DND-41 (cell line): ENCODE results near the gene DCAF10.

Experiments
- ATAC-seq: fragments of 200-7000 bp; cut with Tn5 transposase; 3 replicates; pipeline ENCODE4 v1.9.1; 2021; ENCODE audit warnings: low read depth; ENCODE audit not compliant: insufficient read depth
- DNase-seq: peaks from one replicate; pipeline ENCODE4 v3.0.0-alpha.2; 2020
- H2AFZ ChIP-seq: 2 replicates; pipeline ENCODE4 v1.6.0; 2012; ENCODE audit warnings: low read depth, low read length
- H3K27ac ChIP-seq: 2 replicates; pipeline ENCODE4 v1.5.1; 2012; ENCODE audit warnings: low read length, inconsistent platforms
- H3K27me3 ChIP-seq: fragments of 200-600 bp; sonication (generic); 2 replicates; pipeline ENCODE4 v1.6.0; 2012; ENCODE audit warnings: low read length, mild to moderate bottlenecking, inconsistent platforms; ENCODE audit not compliant: insufficient read depth, poor library complexity
- H3K36me3 ChIP-seq: 2 replicates; pipeline ENCODE4 v1.5.1; 2012; ENCODE audit warnings: low read length, inconsistent platforms; ENCODE audit not compliant: insufficient read depth
- H3K4me1 ChIP-seq: 2 replicates; pipeline ENCODE4 v1.5.1; 2012; ENCODE audit warnings: mild to moderate bottlenecking, low read length; ENCODE audit not compliant: insufficient read depth
- H3K4me2 ChIP-seq: 2 replicates; pipeline ENCODE4 v1.6.0; 2012; ENCODE audit warnings: mild to moderate bottlenecking, moderate library complexity, low read length, inconsistent platforms; ENCODE audit not compliant: insufficient read depth
- H3K4me3 ChIP-seq, 2 experiments: fragments of 200-600 bp in 1 of 2; shearing (Covaris generic) in 1 of 2; 2 replicates each; pipeline ENCODE4 v1.5.1; 2012 to 2016; ENCODE audit warnings: inconsistent platforms in 2 of 2, low read length in 2 of 2, mild to moderate bottlenecking in 2 of 2, low read depth in 1 of 2, moderate library complexity in 1 of 2
- H3K79me2 ChIP-seq: 2 replicates; pipeline ENCODE4 v1.6.0; 2012; ENCODE audit warnings: low read length, inconsistent platforms; ENCODE audit not compliant: insufficient read depth
- H3K9ac ChIP-seq: 2 replicates; pipeline ENCODE4 v1.6.0; 2012; ENCODE audit warnings: low read depth, mild to moderate bottlenecking, inconsistent platforms, low read length, moderate library complexity
- H3K9me3 ChIP-seq: 2 replicates; pipeline ENCODE4 v1.5.1; 2012; ENCODE audit warnings: low read length, moderate library complexity, mild to moderate bottlenecking, inconsistent platforms; ENCODE audit not compliant: insufficient read depth, severe bottlenecking
- H4K20me1 ChIP-seq: 2 replicates; pipeline ENCODE4 v1.6.0; 2012; ENCODE audit warnings: low read length; ENCODE audit not compliant: insufficient read depth
- EZH2 ChIP-seq: IDR thresholded peaks from 3 replicates; pipeline ENCODE4 v1.6.1; 2012; ENCODE audit warnings: borderline replicate concordance, low read depth, mild to moderate bottlenecking, moderate library complexity, low read length, inconsistent platforms; ENCODE audit not compliant: severe bottlenecking
- TF ChIP-seq, protein P1 (sequence below): IDR thresholded peaks from 2 replicates; pipeline ENCODE4 v1.5.1; 2012; ENCODE audit warnings: borderline replicate concordance, low read length, moderate library complexity, mild to moderate bottlenecking; ENCODE audit not compliant: poor library complexity, severe bottlenecking; ENCODE audit errors: extremely low read depth

The DCAF10 gene

DNA sequence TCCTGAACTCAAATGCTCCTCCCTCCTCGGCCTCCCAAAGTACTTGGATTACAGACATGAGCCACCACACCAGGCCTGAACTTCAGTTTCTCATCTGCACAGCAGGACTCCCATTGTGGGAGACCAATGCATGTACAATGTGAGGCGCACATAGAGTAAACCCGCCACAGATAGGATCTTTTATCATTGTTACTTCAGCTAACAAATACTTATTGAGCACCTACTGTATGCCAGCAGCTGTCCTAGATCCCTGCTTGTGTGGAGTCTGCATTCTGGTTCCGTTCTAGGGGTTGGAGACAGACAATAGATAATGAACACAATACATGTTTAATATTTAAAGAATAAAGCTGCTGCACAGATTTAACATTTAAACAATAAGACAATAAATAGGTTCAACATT, 109.7 kb downstream of the DCAF10 start:
- no peaks in the 10 kb centered on the region for H3K9me3 ChIP-seq
- ATAC-seq: no peak
- TF ChIP-seq, protein P1, sequence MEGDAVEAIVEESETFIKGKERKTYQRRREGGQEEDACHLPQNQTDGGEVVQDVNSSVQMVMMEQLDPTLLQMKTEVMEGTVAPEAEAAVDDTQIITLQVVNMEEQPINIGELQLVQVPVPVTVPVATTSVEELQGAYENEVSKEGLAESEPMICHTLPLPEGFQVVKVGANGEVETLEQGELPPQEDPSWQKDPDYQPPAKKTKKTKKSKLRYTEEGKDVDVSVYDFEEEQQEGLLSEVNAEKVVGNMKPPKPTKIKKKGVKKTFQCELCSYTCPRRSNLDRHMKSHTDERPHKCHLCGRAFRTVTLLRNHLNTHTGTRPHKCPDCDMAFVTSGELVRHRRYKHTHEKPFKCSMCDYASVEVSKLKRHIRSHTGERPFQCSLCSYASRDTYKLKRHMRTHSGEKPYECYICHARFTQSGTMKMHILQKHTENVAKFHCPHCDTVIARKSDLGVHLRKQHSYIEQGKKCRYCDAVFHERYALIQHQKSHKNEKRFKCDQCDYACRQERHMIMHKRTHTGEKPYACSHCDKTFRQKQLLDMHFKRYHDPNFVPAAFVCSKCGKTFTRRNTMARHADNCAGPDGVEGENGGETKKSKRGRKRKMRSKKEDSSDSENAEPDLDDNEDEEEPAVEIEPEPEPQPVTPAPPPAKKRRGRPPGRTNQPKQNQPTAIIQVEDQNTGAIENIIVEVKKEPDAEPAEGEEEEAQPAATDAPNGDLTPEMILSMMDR: no peak
- no peak for TF ChIP-seq EZH2
- no peaks in the 10 kb centered on the region for H3K36me3 ChIP-seq
- DNase-seq: no peak
- H3K27me3 ChIP-seq: no peaks in the 10 kb centered on the region
- no peak overlapping the region for H2AFZ ChIP-seq
- H3K79me2 ChIP-seq: peaks cover under 1% of the 10 kb centered on the region; the same call in 1 of the 2 replicates
- no peak overlapping the region for H3K4me2 ChIP-seq
- no peak overlapping the region for H3K9ac ChIP-seq
- H4K20me1 ChIP-seq: no peaks in the 10 kb centered on the region
- H3K27ac ChIP-seq: no peak overlapping the region
- H3K4me1 ChIP-seq: peaks cover 2% of the 10 kb centered on the region
- H3K4me3 ChIP-seq: no peak overlapping the region

DNA sequence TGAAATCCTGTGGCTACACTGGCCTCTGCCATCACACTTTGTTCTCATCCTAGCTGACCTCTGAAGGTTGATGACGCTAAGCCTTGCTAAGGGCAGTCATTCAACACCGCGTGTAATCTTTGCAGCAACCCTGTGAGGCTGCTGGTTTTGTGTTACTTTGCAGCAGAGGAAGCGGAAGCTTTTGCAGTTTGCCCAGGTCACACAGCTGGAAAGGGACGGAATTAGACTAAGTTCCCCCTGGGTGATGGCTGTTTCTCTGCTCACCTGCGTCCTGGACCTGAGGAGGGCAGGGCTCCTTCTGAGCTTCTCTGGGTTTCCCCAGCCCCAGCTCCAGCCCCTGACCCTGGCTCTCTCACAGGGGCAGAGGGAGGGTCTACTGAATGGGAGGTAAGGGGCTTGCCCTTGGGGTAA, 110.7 kb downstream of the DCAF10 start:
- Histone ChIP-seq H3K27ac (no peak overlapping the region), H3K27me3 (no peaks in the 10 kb centered on the region), H3K9me3 (no peaks in the 10 kb centered on the region), H3K9ac (no peak overlapping the region), H3K4me2 (no peak overlapping the region), H3K4me3 (no peak overlapping the region), H2AFZ (no peak overlapping the region), H3K36me3 (no peaks in the 10 kb centered on the region), H3K79me2 (no peaks in the 10 kb centered on the region), H3K4me1 (no peaks in the 10 kb centered on the region), H4K20me1 (no peaks in the 10 kb centered on the region)
- DNase-seq (no peak), ATAC-seq (no peak)
- TF ChIP-seq EZH2: no peak
- TF ChIP-seq, protein P1: no peak

- DNase-seq (peak; percentile 78), ATAC-seq (peak; percentile 92)
- Histone ChIP-seq H3K4me2 (no peak overlapping the region), H4K20me1 (no peaks in the 10 kb centered on the region), H3K27ac (no peak overlapping the region), H3K4me3 (no peak overlapping the region), H3K9me3 (no peaks in the 10 kb centered on the region), H3K9ac (no peak overlapping the region), H3K4me1 (no peaks in the 10 kb centered on the region), H3K79me2 (no peaks in the 10 kb centered on the region), H3K36me3 (no peaks in the 10 kb centered on the region), H2AFZ (peak overlapping the region; percentile 14; the same call in 1 of the 2 replicates), H3K27me3 (no peaks in the 10 kb centered on the region)
- TF ChIP-seq EZH2: no peak
- TF ChIP-seq, protein P1: peak; percentile 95
Observed at GRCh38 chr9:37913480-37914153, 113.0 kb downstream of the DCAF10 start.

DNA sequence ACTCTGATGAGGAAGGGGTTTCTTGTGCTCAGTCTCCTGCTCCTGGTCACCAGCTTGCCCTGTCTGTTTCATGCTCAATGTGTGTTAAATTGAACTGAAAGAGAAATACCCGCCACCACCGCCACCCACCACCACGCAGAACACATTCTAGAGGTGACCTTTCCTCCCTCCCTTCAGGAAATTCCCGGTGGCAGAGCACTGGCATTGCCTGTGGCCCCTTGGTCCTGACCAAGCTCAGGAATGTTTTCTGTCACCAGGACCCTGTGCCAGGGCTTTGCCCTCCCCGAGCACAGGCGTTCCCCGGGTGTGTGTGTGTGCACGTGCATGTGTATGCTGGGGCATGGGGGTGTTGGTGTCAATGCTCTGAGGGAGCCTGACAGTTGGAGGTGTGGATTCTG, 113.6 kb downstream of the DCAF10 start:
- H3K27me3 ChIP-seq: no peaks in the 10 kb centered on the region
- H3K4me1 ChIP-seq: no peaks in the 10 kb centered on the region
- H3K9me3 ChIP-seq: no peaks in the 10 kb centered on the region
- no peak for DNase-seq
- no peak overlapping the region for H3K27ac ChIP-seq
- H3K36me3 ChIP-seq: no peaks in the 10 kb centered on the region
- no peak for ATAC-seq
- no peak for TF ChIP-seq EZH2
- TF ChIP-seq, protein P1: no peak
- no peaks in the 10 kb centered on the region for H3K79me2 ChIP-seq
- H2AFZ ChIP-seq: no peak overlapping the region
- no peak overlapping the region for H3K4me3 ChIP-seq
- no peak overlapping the region for H3K9ac ChIP-seq
- H3K4me2 ChIP-seq: no peak overlapping the region
- no peaks in the 10 kb centered on the region for H4K20me1 ChIP-seq
